HG03442 (cell line): ENCODE results near the gene PBX2.

Experiments
- ATAC-seq: cut with Tn5 transposase; IDR thresholded peaks from one replicate; pipeline ENCODE4 v1.9.1; 2021; ENCODE audit warnings: mild to moderate bottlenecking, moderate library complexity; ENCODE audit not compliant: unreplicated experiment

PBX2 gene

DNA sequence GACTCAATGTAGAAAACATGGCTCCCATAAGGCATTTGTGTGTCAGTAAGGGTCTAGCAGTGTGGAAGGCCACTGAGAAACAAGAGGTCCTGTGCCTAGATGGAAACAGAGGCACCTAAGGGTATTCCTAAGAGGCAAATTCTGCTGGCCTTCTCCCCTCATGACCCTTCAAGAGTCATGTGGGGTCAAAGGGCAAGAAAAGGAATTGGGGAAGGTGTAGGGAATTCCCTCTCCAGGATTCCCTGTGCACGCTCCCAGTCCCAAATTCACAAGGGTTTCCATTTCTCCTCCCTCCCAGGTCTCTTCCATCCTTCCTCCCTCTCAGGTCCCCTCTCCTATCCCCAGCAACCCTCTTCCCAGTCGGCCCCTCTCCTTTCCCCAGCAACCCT, 14.7 kb downstream of the PBX2 start:
- no peak for ATAC-seq

DNA sequence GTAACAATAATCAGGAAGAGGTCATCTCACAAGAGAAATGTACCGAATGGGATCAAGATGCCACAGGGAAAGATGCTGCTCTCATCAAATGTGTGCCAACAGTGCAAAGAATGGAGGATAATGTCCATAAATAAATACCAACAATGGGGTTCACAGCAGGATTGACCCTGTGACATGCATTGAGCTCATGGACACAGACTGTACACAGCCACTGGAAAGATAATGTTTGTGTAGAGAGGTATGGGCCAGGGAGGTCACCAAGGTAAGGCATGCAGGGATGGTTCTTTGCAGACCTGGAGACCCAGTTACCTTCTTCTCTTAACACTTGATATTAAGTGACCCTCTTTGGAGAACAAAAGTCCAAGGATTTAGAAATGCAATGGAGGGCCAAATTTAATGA, 15.6 kb downstream of the PBX2 start:
- no peak for ATAC-seq

DNA sequence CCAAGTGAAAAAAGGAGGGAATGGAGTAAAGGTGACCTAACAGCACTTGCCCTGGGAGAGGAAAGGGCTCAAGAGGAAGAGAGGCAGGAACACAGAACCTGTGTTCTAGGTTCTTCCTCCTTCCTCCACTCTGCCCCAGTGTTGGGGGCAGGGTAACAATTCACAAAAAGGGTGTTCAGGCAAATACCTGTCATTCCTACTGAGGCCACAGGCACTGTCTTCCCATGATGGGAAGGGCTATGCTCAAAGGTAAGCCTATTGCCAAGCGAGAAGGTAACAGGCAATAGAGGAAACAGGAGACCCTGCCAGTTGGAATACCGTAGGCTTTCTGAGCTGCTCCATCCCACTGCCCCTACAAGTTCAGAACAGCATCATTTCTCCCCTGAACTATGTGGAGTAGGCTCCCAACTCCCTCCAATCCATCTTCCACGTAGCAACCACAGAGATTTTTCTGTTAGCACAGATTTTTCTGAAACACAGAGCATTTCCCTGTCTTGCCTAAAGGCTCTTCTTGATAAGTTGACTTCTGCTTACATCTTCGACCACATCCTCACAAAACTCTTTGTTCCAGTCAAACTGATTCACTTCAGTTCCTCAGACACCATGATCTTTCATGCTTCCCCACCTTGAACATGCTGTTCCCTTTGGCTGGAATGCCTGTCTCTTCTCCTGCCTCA, 16.8 kb downstream of the PBX2 start:
- no peak for ATAC-seq

DNA sequence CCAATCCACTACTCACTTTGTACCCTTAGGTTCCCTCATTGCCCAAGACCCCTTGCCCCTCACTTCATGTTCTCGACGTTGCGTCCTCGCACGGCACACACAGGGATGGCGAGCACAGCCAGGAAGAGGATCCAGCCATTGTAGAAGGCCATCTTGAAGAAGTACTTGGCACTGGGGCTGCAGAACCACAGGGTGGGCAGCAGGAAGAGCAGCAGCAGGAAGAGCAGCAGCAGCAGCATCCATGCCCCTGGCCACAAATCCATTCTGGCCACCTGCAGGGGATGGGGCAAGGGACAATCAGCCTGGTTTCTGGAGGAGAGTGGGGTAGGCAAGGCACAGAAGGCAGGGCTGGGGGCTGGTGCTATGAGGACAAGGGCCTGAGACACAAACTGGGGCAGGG, 18.8 kb downstream of the PBX2 start:
- no peak for ATAC-seq

DNA sequence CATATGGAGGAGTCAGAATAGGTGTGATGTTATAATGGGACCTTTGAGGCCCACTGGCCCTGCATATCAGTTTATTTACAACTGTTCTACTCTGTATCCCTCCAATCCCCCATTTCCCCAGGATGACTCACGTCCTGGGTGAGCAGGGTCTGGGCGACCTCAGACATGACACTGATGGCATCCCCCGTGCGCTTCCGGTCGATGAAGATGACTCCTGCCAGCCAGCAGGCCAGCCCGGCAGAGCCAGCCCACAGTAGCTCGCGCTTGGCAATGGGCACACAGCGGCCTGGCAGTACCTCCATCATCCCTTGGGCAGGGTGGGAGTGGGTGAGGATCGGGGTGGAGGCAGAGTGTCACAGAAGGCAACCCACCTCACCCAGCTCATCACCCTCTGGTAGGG, 19.7 kb downstream of the PBX2 start:
- ATAC-seq = no peak

DNA sequence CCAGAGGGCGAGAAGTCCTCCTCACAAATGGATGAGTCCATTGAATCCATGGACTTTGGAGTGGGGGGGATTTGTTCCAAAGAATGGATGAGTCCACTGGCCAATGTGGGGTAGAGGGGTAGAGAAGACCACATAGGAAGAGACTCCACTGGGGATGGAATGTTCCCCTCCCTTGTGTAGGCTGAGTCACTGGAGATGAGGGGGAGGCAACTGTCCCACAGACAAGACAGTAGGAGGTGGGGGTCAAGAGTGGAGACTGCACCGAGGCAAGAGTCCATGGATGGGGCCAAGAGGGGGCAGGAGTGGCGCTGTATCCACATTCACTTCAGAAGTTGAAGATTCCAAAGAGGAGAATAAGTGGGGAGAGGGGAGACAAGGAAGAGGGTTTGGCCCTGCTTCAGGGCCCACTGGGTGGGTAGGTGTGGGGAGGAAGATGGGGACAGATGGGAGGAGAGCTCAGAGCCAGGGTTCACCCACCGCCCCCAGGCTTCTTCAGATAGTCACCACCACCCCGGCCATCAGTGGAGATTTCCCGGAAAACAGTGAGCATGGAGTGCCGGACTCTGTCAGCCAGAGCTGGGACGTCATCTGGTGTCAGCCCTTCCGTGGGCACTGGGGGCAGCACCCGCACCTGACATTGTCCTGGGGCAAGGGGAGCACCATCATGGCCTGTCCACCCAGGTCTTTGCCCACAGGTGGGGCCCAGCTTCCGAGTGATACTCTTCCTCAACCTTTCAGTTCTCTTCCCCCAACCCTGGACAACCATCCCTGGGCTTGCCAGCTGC, 21.0 kb downstream of the PBX2 start:
- ATAC-seq = no peak

DNA sequence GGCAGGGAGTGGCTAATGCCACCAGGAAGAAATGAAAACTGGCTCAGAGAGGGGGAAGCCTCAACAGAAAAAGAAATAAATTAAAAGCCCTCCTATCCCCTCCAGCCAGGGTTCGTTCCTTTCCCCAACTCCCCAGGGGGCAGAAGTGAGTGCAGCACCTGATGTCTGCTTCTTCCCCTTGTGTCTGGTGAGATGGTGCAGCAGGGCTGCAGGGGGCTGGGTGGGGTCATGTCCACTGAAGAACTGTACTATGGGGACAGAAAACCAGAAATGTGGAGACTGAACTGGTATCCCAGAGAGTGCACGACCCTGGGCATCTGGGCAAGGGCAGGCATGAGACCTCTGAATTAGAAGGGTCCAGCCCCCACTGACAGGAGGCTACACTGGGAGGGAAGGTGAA, 21.7 kb downstream of the PBX2 start:
- ATAC-seq = no peak

DNA sequence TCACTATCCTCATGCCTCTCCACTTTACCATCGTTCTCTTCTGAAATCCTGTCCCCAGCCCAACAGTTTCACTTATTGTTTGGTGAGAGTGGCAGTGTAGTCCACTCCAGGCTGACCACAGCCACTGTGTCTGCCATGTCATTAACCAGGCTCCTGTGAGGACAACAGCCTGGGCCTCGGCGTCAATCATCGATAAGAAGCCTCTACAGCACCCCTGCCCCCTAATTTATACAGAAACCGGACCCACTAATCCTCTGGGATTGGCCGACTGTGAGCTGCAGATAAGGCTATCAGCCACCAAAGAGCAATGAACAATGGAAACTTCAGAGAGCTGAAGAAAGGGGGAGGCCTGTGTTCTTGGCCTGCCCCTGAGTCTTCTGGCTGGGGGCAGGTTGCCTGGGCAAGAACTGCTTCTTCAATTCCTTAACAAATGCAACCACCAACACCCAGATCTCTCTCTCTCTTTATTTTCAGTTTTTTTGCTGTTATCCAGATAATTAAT, 22.2 kb downstream of the PBX2 start:
- no peak for ATAC-seq

DNA sequence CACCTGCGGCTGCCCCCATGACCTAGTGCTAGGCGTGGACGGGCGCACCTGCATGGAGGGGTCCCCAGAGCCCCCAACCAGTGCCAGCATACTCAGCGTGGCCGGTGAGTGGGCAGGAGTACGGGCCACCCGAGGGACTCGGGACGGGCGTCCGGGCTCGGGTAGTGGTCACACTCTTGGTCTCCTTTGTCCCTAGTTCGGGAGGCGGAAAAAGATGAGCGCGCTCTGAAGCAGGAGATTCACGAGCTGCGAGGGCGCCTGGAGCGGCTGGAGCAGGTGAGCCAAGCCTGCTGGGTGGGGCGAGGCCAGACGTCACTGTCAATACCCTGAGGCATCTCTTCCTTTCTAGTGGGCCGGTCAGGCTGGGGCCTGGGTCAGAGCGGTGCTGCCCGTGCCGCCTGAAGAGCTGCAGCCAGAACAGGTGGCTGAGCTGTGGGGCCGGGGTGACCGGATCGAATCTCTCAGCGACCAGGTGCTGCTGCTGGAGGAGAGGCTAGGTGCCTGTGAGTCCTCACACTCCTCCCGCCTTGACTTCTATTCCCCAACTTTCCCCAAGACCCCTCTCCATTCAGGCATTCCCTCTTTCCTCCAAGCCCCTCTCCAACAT, 22.7 kb downstream of the PBX2 start:
- no peak for ATAC-seq

DNA sequence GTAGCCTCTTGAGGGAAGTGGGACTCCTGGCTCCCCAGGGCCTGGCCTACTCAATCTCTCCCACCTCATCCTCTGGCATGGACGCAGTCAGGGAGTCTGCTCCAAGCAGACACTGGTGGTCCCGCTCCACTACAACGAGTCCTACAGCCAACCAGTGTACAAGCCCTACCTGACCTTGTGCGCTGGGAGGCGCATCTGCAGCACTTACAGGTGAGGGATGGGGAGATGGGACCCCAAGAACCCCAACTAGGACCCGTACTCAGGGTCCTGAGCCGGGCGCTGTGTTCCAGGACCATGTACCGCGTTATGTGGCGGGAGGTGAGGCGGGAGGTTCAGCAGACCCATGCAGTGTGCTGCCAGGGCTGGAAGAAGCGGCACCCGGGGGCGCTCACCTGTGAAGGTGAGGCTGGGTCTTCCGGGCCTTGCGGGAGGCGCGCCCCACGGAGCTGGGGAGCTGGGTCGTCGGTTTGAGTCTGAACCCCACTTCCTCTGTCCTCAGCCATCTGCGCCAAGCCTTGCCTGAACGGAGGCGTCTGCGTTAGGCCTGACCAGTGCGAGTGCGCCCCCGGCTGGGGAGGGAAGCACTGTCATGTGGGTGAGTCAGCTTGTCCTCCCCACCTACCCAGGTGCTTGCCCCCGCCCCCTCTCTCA, 23.5 kb downstream of the PBX2 start:
- ATAC-seq = no peak

DNA sequence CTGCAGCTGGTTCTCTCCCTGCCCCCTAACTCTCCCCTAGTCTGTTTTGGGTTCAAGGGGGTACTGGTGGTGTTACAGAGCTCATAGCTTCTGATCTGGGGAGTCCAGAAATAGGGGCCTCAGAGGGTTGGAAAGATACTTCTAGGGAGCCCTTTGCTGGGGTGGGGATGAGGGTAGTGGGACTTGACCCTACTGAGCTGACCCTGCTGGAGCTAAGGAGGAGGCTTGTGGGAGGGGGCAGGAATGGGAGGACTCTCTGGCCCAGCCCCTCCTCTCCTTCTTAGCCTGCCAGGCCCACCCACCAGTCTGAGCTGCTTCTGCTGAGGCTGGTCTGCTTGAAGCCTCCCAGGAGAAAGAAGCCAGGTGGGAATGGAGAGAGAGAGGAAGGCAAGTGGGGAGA, 25.7 kb downstream of the PBX2 start, which contains the start of gene EGFL8:
TSS of gene EGFL8 (plus strand) at position 301 of the 400 bp plus-strand sequence. CDS start 1,571 bp downstream, outside the sequence.
- no peak for ATAC-seq

DNA sequence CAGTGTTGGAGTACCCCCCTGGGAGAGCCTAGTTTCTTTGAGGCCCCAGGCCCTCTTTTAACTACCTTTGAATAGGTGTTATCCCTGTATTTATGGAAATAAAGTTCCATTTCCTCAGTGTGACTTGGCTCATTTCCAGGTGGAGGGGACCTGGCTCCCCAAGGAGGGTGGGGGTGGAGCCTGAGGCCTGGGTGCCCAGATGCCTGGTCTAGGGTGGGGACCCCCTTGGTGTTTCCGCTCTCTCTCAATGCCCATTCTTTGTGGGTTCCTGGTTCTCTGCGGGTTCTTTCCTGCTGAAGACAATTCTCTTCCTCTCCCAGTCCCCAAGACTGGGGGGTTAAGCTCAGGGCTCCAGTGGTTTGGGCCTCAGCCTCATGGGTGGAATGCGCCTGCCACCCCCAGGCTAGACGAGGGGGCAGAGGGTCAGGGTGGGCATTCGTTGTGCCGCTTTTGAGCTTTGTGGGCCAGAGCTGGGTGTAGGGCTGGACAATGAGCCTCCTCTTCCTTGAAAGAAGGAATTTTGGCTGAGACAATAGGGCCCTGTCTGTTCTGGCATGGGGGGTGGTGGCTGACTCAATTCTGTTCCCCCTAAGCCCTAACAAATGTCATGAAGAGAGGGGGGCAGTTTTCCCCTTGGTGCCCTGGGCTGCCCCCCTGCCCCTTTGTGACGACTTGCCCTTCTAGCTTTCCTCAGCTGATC, 26.3 kb downstream of the PBX2 start:
- no peak for ATAC-seq

DNA sequence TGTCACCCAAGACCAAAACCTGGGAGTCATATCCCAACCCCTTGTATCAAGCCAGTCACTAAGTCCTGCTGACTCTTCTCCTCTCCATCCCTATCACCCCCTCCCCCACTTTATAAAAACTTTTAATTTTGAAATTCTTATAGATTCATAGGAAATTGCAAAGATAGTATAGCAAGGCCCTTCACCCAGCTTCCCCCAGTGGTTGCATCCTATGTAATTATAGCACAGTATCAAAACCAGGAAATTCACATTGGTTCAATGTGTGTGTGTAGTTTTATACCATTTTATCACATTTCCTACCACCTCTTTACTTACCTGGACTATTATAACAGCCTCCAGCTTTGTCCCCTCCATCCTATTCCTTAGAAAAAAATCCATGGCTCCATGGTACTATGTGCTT, 31.9 kb downstream of the PBX2 start:
- ATAC-seq = no peak

DNA sequence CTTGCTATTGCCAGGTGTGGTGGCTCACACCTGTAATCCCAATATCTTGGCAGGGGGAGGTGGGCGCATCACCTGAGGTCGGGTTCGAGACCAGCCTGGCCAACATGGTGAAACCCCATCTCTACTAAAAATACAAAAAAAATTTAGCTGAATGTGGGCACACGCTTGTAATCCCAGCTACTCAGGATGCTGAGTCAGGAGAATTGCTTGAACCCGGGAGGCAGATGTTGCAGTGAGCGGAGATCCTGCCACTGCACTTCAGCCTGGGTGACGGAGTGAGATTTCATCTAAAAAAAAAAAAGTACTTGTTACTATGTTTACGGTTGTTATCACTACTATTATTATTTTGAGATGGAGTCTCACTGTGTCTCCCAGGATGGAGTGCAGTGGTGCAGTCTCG, 33.1 kb downstream of the PBX2 start:
- no peak for ATAC-seq

DNA sequence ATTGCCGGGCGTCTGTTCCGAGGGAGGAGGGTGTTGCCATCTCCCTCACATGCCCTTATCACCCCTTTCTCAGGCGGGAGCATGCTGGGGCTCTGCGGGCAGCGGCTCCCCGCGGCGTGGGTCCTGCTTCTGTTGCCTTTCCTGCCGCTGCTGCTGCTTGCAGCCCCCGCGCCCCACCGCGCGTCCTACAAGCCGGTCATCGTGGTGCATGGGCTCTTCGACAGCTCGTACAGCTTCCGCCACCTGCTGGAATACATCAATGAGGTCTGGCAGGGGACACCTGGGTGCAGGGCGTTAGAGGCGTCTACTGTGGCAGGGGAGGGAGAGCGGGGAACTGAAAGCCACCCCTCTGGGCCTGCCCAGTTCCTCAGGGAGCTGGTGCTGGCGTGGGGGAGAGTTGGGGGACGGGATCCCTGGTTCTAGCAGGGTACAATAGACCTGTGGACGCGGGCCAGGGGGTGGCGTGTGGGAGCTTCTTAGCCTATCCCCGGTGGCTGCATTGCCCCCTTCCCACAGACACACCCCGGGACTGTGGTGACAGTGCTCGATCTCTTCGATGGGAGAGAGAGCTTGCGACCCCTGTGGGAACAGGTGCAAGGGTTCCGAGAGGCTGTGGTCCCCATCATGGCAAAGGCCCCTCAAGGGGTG, 35.4 kb downstream of the PBX2 start:
- ATAC-seq = no peak

DNA sequence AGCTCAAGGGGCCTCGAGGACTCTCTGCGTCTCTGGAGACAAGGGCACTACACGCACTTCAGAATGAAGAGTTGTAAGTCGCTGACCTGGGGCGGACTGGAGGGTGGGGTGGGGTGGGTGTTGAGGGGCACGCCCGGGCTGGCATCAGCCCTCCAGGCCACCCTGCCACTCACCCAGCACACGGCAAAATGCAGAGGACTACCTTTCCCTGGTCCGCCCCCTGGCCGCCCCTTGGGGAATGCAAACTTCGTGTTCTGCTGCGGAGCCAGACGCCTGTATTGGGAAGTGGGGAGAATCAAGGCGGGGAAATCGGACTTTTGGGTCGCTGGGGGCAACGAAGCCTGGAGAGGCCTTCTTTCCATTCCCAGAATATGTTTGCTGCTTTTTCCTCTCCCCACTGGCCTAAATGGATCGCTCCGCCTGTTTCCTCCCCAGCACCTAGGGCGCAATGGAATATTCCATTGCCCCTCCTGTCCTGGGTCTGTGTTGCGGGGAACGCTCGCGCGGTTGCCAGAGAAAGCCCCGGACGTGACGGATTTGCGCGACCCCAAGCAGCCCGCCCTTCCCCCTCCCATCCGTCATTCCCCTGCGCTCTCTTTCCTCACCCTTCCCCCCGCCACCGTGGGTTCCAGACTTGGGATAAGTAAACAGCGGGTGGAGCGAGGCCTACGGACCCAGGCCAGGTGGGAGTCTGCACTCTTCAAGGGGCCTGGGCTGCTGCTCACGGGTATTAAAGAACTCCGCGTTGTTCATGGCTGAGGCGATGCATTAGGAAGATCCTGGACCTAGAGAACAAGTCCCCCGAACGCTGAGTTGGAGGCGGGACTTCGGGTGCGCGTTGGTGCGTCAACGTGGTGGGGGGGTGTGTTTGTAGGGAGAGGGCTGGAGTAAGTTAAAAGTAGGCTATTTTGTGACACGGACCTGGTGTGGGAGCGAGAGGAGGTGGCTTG, 36.2 kb downstream of the PBX2 start, which contains the start of gene PPT2:
TSS of gene PPT2 (plus strand) at position 578 of the 950 bp plus-strand sequence. CDS start 454 bp downstream, outside the sequence.
- ATAC-seq = no peak

DNA sequence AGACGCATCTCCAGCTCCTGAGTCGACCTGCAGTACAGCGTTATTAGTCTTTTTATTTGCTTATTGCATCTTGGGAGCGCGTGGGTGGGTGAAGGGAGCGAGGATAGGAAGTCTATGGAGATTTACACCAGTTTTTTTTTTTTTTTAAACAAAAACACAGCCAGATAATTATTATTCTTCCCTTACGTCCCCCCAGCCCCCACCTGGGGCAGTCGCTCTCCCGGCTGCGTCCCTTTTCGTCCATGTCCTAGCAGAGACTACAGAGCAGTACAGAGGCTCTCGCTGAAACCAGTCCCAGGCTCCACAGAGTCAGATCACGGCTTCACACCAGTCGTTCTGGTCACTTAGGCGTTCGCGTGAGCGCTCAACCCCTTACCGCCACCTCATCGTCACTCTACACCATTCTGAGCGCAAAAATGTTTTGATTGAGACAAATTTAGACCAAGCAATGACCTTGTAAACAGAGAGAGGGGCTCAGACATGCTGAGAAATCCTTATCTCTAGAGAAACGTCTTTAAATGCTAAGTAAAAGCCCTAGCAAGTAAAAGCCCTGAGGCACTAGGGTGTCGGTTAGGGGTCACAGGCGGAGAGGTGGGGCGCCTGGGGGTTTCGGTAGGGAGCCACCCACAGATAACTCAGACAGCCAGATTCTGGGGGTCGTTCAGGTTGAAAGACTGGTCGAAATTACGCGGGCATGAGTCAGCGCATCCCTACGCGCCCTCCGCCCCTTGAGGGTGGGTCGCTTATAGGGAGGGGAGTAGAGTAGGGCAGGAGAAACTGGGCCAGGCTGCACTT, 37.0 kb downstream of the PBX2 start:
- ATAC-seq = no peak
